ENCODE measurements around the gene PLET1. TPM values are rescaled to one million over a fixed set of nuclear protein-coding genes. Genes with fewer than 3 reads are reported as not detected.

Gene PLET1
- total and polyA plus RNA-seq, 2 of the 4 experiments (the other 2 are of a cell fraction) = not detected

DNA sequence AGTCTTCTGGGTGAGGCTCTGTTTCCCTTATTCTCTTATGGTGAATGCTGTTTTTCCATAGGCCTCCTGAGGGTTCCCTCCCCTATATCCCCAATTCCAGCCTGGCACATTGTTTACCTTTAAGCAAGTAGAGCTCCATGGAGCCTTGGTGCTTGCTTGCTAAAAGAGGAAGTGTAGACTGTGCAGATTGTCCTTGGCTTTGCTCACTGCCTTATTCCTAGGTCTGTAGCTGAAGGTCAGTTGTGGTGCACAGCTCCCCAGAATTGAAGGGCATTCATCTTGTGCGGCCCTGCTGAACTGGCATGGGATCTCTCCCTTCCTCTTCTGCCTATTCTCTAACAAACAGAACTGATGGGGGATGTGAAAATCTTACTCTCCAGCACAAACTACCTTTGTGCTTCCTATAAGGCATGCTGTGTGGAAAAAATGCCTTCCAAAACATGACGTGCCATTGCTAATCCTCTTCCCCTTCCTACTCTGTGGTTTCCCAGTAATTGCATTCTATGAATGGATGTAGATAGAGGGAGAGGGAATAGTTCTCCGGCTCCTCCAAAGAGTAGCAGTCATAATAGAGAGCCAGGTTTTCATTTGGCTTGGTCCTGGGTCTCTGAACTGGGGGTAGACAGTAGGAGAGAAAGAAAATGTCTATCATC lies 34.2 kb upstream of the PLET1 start:
- peak overlapping the region; percentile 67 for H3K4ac ChIP-seq (ENCODE audit: low read depth, low read length)
- H3K23ac ChIP-seq (ENCODE audit: low read depth, low read length) = no peak overlapping the region
- ATAC-seq (ENCODE audit: low read depth) (no peak), DNase-seq (no peak)
- H3K36me3 ChIP-seq (ENCODE audit: control insufficient read depth, insufficient read depth, low read length) = no peaks in the 10 kb centered on the region
- H3K14ac ChIP-seq (replicated peaks; ENCODE audit: low read depth, low read length) = 0 out of 2 replicates have a peak overlapping the region, but pooled peaks have one; percentile 9
- no peaks in the 10 kb centered on the region for H4K20me1 ChIP-seq (ENCODE audit: insufficient read depth, low read length)
- H4K5ac ChIP-seq (ENCODE audit: low read depth, low read length) = 0 out of 2 replicates have a peak overlapping the region, but pooled peaks have one; percentile 8
- peak overlapping the region; percentile 76 for H4K91ac ChIP-seq (ENCODE audit: insufficient read depth, low read depth, low read length)
- CTCF ChIA-PET = no interaction called here
- peak overlapping the region; percentile 46 for H2BK20ac ChIP-seq (ENCODE audit: low read depth, low read length)
- peaks cover 2 to 7% of the 10 kb centered on the region in 2 experiments; a peak in 2 of 4 replicates for H3K79me1 ChIP-seq (ENCODE audit: low read depth in 1 of 2, low read length in 2 of 2)
- H2AK9ac ChIP-seq (replicated peaks; ENCODE audit: low read depth, low read length, poor library complexity) = no peak overlapping the region
- no peak overlapping the region for H3K56ac ChIP-seq (ENCODE audit: extremely low read depth, insufficient read depth, low read length)
- H3K9me1 ChIP-seq (ENCODE audit: insufficient read depth, low read length) = peaks cover 18% of the 10 kb centered on the region; the same call in 1 of the 2 replicates
- H3K9ac ChIP-seq (ENCODE audit: low read depth, low read length) = no peak overlapping the region
- H3K4me1 ChIP-seq (ENCODE audit: control insufficient read depth, insufficient read depth, low read length) = peaks cover 5% of the 10 kb centered on the region
- intact Hi-C loops (cut with micrococcal nuclease) (loop anchor here (5.0 to 10.0 kb wide), 2 partner anchors 157 to 670 kb away; partner anchors contain the start of gene NCAM1), dilution Hi-C loops (cut with HindIII; ENCODE audit: low sequenced_read_pairs, unreplicated experiment) (no loop called here), in situ Hi-C loops (cut with MboI; ENCODE audit: low sequenced_read_pairs) (no loop called here)
- POLR2A ChIA-PET (ENCODE audit: unreplicated experiment) = interaction anchor here (0.6 kb wide), 1 partner anchor 292 kb away, joined by 6 read pairs; no protein-coding TSS in a partner anchor
- H3K27ac ChIP-seq (ENCODE audit: insufficient read depth, low read length) = no peak overlapping the region
- no peak overlapping the region; the same call in 1 of the 2 replicates for H3K18ac ChIP-seq (ENCODE audit: low read depth, low read length)
- TF ChIP-seq MAZ (IDR thresholded peaks at IDR 0.05; ENCODE audit: borderline replicate concordance, low read depth, low read length) (no peak), RFX5 (IDR thresholded peaks at IDR 0.05; ENCODE audit: low read depth, low read length) (no peak), CEBPB (IDR thresholded peaks at IDR 0.05; ENCODE audit: low read depth, low read length) (no peak), MAFK (IDR thresholded peaks at IDR 0.05; ENCODE audit: low read depth, low read length) (no peak), NFE2L2 (IDR thresholded peaks at IDR 0.05; ENCODE audit: low read depth, low read length) (no peak), ELK1 (IDR thresholded peaks at IDR 0.05; ENCODE audit: borderline replicate concordance, low read depth, low read length) (no peak), FOS (IDR thresholded peaks at IDR 0.05; ENCODE audit: low read depth, low read length) (no peak)
- H2BK120ac ChIP-seq (ENCODE audit: low read depth, low read length) = peak overlapping the region; percentile 73
- H4K8ac ChIP-seq (ENCODE audit: low read depth in 2 of 2, low read length in 2 of 2) = peak overlapping the region in 1 of 2 experiments; percentile 7; a peak in 1 of 4 replicates
- no peak overlapping the region for H2BK5ac ChIP-seq (ENCODE audit: low read depth, low read length, poor library complexity, severe bottlenecking)
- no peak overlapping the region for H3K4me3 ChIP-seq (ENCODE audit: insufficient read depth, low read depth, low read length)
- no peak overlapping the region for H2AFZ ChIP-seq (replicated peaks; ENCODE audit: low read length, poor library complexity)
- BruUV-seq (replicated peaks) = no TSS peak
- H2AK5ac ChIP-seq (ENCODE audit: low read depth, low read length) = peak overlapping the region; percentile 56; the same call in 1 of the 2 replicates
- no peaks in the 10 kb centered on the region for H3K27me3 ChIP-seq (ENCODE audit: control insufficient read depth, insufficient read depth, low read length)
- H3K4me2 ChIP-seq (ENCODE audit: low read depth, low read length) = no peak overlapping the region
- no CpG with 5 or more reads among the region's 3 CpGs for WGBS, 2 experiments (ENCODE audit: extremely low coverage in 2 of 2, insufficient read length in 1 of 2)
- peak overlapping the region; percentile 30; the same call in 2 of the 3 replicates for H2BK15ac ChIP-seq (ENCODE audit: low read depth, low read length)
- no peaks in the 10 kb centered on the region for H3K9me3 ChIP-seq (ENCODE audit: control insufficient read depth, insufficient read depth, low read length)
